GM13977 (cell line): Measurements from ENCODE around the gene PHOX2B.
A peak's percentile ranks its signal among the peaks of the same experiment; 100 is the strongest.

ENCODE experiments used
- DNase-seq: peaks from one replicate; pipeline ENCODE4 v3.0.0; 2012; ENCODE audit warnings: low spot score
- CTCF ChIP-seq: IDR thresholded peaks from 2 replicates; pipeline ENCODE4 v1.5.1; 2012; ENCODE audit warnings: mild to moderate bottlenecking, control low read depth; ENCODE audit not compliant: insufficient read depth; ENCODE audit errors: extremely low read depth, missing control alignments
- in situ Hi-C: fragments of 300-500 bp; cut with MboI; formaldehyde crosslinking; loops from one replicate; pipeline ENCODE4 v1.12.0; 2022; ENCODE audit warnings: low sequenced_read_pairs, low pct_unique_long_range_greater_than_20kb, mixed read lengths, inconsistent platforms; ENCODE audit not compliant: unreplicated experiment

The PHOX2B gene

GRCh38 chr4:41748571-41749475 is at the start of gene PHOX2B:
PHOX2B (minus strand) TSS chr4:41748725; CDS start chr4:41748610, 115 bp downstream.
- peak; percentile 26 for DNase-seq
- in situ Hi-C loops: no loop called here
- no peak for TF ChIP-seq CTCF

- no peak for TF ChIP-seq CTCF
Observed at GRCh38 chr4:41797260-41797659, 48.7 kb upstream of the PHOX2B start.

GRCh38 chr4:41796545-41797210 is 48.2 kb upstream of the PHOX2B start:
- no peak for TF ChIP-seq CTCF
- in situ Hi-C loops: no loop called here
- no peak for DNase-seq

More at GRCh38 chr4:41797260-41797659, 48.7 kb upstream of the PHOX2B start:
- in situ Hi-C loops: no loop called here
- no peak for DNase-seq

GRCh38 chr4:41795796-41796385 is 47.4 kb upstream of the PHOX2B start:
- DNase-seq: no peak
- no peak for TF ChIP-seq CTCF
- in situ Hi-C loops: no loop called here

GRCh38 chr4:41792166-41792565 is 43.6 kb upstream of the PHOX2B start:
- in situ Hi-C loops: no loop called here
- no peak for DNase-seq
- no peak for TF ChIP-seq CTCF

GRCh38 chr4:41791557-41791956 is 43.0 kb upstream of the PHOX2B start:
- in situ Hi-C loops: no loop called here
- no peak for DNase-seq
- TF ChIP-seq CTCF: no peak
